Mammary epithelial cell (primary cell): ENCODE measurements around the gene SLC16A14.

Experiments
- CTCF ChIP-seq, 2 donors: IDR thresholded peaks in 1 of 2; conservative IDR thresholded peaks in 1 of 2; 2 replicates each; pipeline ENCODE4 v1.5.1; 2011 to 2012; ENCODE audit warnings: inconsistent platforms in 2 of 2, low read length in 2 of 2, mild to moderate bottlenecking in 2 of 2, control low read depth in 1 of 2, low read depth in 1 of 2; ENCODE audit not compliant: insufficient read depth in 1 of 2; ENCODE audit errors: extremely low read depth in 1 of 2
- EZH2 ChIP-seq: IDR thresholded peaks from 2 replicates; pipeline ENCODE4 v1.6.1; 2012; ENCODE audit warnings: low read length, inconsistent platforms, borderline replicate concordance

DNA sequence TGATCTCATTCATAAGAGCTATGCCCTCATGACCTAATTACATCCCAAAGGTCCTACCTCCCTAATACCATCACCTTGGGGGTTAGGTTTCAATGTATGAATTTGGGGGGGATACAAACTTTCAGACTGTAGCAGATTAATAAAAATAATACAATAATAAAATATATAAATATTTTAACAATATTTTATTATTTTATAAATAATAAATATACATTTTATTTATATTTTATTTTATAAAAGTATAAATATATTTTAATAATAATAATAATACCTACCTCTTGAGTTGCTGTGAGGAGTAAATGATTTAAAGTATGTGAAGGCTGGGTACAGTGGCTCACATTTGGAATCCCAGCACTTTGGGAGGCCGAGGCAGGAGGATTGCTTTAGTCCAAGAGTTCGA, 8.1 kb upstream of the SLC16A14 start:
- no peak for TF ChIP-seq CTCF (conservative IDR thresholded peaks at IDR 0.05 in 1 of 2, IDR thresholded peaks at IDR 0.05 in 1 of 2; ENCODE audit: extremely low read depth in 1 of 2, insufficient read depth in 1 of 2, low read depth in 1 of 2, low read length in 2 of 2)
- TF ChIP-seq EZH2, result no peak
